Measurements from ENCODE around the gene HSPB7.
"Not testable (repeated sequence)": the region's sequence is repeated elsewhere in the genome, so short reads cannot be mapped to it uniquely, and the experiment has no call there.

DNA sequence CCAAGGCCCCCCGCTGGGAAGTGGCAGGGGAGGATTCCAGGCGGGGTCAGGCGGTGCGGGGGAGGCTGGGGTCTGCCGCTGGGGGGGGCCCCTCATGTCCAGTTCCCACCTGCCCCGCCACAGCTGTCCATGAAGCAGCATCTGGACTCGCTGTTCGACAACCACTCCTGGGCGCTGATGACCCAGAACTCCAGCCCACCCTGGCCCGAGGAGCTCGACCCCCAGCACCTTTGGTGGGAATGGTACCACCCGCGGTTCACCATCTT, 11.1 kb upstream of the HSPB7 start:
- TF ChIP-seq CBX8 (IDR thresholded peaks at IDR 0.05; ENCODE audit: borderline replicate concordance, low read depth, low read length); SUZ12 (IDR thresholded peaks at IDR 0.05; ENCODE audit: low read length); TAF1 (IDR thresholded peaks at IDR 0.05; ENCODE audit: low read depth, low read length); RXRA (IDR thresholded peaks at IDR 0.05; ENCODE audit: insufficient read depth, low read depth, low read length): not testable (repeated sequence)
- TF ChIP-seq, protein P1, sequence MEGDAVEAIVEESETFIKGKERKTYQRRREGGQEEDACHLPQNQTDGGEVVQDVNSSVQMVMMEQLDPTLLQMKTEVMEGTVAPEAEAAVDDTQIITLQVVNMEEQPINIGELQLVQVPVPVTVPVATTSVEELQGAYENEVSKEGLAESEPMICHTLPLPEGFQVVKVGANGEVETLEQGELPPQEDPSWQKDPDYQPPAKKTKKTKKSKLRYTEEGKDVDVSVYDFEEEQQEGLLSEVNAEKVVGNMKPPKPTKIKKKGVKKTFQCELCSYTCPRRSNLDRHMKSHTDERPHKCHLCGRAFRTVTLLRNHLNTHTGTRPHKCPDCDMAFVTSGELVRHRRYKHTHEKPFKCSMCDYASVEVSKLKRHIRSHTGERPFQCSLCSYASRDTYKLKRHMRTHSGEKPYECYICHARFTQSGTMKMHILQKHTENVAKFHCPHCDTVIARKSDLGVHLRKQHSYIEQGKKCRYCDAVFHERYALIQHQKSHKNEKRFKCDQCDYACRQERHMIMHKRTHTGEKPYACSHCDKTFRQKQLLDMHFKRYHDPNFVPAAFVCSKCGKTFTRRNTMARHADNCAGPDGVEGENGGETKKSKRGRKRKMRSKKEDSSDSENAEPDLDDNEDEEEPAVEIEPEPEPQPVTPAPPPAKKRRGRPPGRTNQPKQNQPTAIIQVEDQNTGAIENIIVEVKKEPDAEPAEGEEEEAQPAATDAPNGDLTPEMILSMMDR (IDR thresholded peaks at IDR 0.05; ENCODE audit: control extremely low read depth in 1 of 3, insufficient read depth in 1 of 3, low read depth in 1 of 3, low read length in 3 of 3) = not testable (repeated sequence)
